Measurements from ENCODE around the gene ZMYM3.
"Not testable (repeated sequence)": the region's sequence is repeated elsewhere in the genome, so short reads cannot be mapped to it uniquely, and the experiment has no call there.

The ZMYM3 gene

GRCh38 chrX:71254092-71254963 is at the start of gene ZMYM3:
TSS of gene ZMYM3 (minus strand) at chrX:71254140. CDS start at chrX:71253255, 885 bp downstream.
- peak; percentile 27 to 68 (median 47) for DNase-seq

- no peak for DNase-seq
Measured at GRCh38 chrX:71302461-71303213, 48.7 kb upstream of the ZMYM3 start.

GRCh38 chrX:71301195-71301924 is 47.4 kb upstream of the ZMYM3 start, which contains the start of gene ITGB1BP2:
TSS of gene ITGB1BP2 (plus strand) at chrX:71301750. CDS start at chrX:71301807, 57 bp downstream.
- no peak for DNase-seq

GRCh38 chrX:71300495-71300894 is 46.6 kb upstream of the ZMYM3 start:
- not testable (repeated sequence) for DNase-seq

- not testable (repeated sequence) for DNase-seq
Measured at GRCh38 chrX:71300064-71300463, 46.1 kb upstream of the ZMYM3 start.

GRCh38 chrX:71298119-71298518 is 44.2 kb upstream of the ZMYM3 start:
- DNase-seq: no peak

GRCh38 chrX:71296806-71297205 is 42.9 kb upstream of the ZMYM3 start:
- DNase-seq: no peak

GRCh38 chrX:71292669-71293365 is 38.9 kb upstream of the ZMYM3 start:
- no peak for DNase-seq

- DNase-seq: no peak
Measured at GRCh38 chrX:71291381-71291780, 37.4 kb upstream of the ZMYM3 start.

- no peak for DNase-seq
Measured at GRCh38 chrX:71285929-71286328, 32.0 kb upstream of the ZMYM3 start.

GRCh38 chrX:71283403-71284143 is 29.6 kb upstream of the ZMYM3 start, which contains the start of gene NONO:
TSS of gene NONO (plus strand) at chrX:71283635. CDS start at chrX:71290638, 7,003 bp downstream.
- DNase-seq: peak; percentile 51 to 65 (median 60)

GRCh38 chrX:71282514-71283402 is 28.8 kb upstream of the ZMYM3 start:
- DNase-seq: peak in 1 of 4 experiments; percentile 60

- DNase-seq: not testable (repeated sequence)
Measured at GRCh38 chrX:71281300-71281699, 27.4 kb upstream of the ZMYM3 start.

GRCh38 chrX:71272313-71272712 is 18.4 kb upstream of the ZMYM3 start:
- not testable (repeated sequence) for DNase-seq

- no peak for DNase-seq
Measured at GRCh38 chrX:71269801-71270395, 16.0 kb upstream of the ZMYM3 start.

GRCh38 chrX:71268624-71269023 is 14.7 kb upstream of the ZMYM3 start:
- DNase-seq: not testable (repeated sequence)

GRCh38 chrX:71256856-71257255 is 2.9 kb upstream of the ZMYM3 start:
- DNase-seq: no peak

- no peak for DNase-seq
Measured at GRCh38 chrX:71256051-71256450, 2.1 kb upstream of the ZMYM3 start.

GRCh38 chrX:71253253-71254091 is 468 bp downstream of the ZMYM3 start:
- peak in 2 of 4 experiments; percentile 2 to 18 for DNase-seq

Data from activated naive CD4-positive, alpha-beta T cell (primary cell).